Fibroblast of villous mesenchyme (primary cell): Measurements from ENCODE around the gene YWHAE. TPM values are rescaled to one million over a fixed set of nuclear protein-coding genes. Genes with fewer than 3 reads are reported as not detected.
"Not testable (repeated sequence)": the region's sequence is repeated elsewhere in the genome, so short reads cannot be mapped to it uniquely, and the experiment has no call there.

Source experiments
- DNase-seq: peaks from one replicate; pipeline ENCODE4 v3.0.0-alpha.2; 2010; ENCODE audit warnings: low read depth
- H3K4me3 ChIP-seq: 2 replicates; pipeline ENCODE4 v1.5.1; 2011; ENCODE audit warnings: low read depth, mild to moderate bottlenecking, low read length
- total RNA-seq: library from RNA; depleted of rRNA; stranded (reverse); fragments of >200 nt; gene quantifications from 2 replicates; pipeline ENCODE4 v1.2.3, GENCODE V29; 2012
- TF ChIP-seq, protein P1 (sequence below): IDR thresholded peaks from 2 replicates; pipeline ENCODE4 v1.5.1; 2012; ENCODE audit warnings: low read depth, mild to moderate bottlenecking, low read length; ENCODE audit not compliant: insufficient read depth

The YWHAE gene
- total RNA-seq, 1 donor: 562 TPM

DNA sequence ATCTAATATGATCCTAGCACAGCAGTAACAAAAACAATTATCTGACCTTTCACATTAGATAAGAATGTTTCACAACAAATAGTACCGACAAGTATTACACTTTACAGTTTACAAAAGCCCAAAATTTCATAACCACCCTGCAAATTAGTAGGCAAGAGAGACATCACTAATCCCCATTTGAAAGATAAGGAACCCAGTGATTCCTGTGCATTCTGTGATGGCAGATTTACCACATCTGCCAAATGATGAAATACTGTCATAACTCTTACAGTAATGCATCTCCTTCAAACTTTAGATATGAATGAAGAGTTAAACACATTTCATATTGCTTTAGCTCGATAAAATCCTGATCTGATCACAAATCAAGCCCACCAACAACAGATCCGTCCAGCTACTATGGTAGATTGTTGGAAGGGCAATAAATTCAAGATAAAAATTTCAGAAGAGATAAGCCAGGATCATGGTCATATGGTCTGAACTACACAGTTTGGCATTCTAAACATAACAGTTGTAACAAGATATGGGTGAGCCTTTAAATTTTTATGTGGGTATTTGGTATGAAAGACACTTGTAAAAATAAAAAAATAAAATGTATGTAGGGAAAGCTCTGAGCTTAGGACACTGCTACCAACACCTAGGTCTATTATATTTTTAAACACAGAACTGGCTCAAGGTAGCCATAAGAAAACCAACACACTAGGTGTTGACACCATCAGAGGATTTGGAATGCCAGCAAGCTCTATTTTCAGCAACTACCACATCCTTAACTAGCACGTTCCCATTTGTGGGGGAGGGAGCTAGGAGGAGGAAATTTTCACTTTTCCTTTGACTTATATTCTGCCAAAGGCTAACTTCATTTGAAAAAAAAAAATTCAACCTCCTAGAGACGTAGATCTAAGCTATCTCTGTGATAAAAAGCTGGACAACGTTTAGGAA lies 9.3 kb downstream of the YWHAE start:
- H3K4me3 ChIP-seq: peak overlapping the region; percentile 14
- peak; percentile 95 for DNase-seq
- TF ChIP-seq, protein P1, sequence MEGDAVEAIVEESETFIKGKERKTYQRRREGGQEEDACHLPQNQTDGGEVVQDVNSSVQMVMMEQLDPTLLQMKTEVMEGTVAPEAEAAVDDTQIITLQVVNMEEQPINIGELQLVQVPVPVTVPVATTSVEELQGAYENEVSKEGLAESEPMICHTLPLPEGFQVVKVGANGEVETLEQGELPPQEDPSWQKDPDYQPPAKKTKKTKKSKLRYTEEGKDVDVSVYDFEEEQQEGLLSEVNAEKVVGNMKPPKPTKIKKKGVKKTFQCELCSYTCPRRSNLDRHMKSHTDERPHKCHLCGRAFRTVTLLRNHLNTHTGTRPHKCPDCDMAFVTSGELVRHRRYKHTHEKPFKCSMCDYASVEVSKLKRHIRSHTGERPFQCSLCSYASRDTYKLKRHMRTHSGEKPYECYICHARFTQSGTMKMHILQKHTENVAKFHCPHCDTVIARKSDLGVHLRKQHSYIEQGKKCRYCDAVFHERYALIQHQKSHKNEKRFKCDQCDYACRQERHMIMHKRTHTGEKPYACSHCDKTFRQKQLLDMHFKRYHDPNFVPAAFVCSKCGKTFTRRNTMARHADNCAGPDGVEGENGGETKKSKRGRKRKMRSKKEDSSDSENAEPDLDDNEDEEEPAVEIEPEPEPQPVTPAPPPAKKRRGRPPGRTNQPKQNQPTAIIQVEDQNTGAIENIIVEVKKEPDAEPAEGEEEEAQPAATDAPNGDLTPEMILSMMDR: no peak

DNA sequence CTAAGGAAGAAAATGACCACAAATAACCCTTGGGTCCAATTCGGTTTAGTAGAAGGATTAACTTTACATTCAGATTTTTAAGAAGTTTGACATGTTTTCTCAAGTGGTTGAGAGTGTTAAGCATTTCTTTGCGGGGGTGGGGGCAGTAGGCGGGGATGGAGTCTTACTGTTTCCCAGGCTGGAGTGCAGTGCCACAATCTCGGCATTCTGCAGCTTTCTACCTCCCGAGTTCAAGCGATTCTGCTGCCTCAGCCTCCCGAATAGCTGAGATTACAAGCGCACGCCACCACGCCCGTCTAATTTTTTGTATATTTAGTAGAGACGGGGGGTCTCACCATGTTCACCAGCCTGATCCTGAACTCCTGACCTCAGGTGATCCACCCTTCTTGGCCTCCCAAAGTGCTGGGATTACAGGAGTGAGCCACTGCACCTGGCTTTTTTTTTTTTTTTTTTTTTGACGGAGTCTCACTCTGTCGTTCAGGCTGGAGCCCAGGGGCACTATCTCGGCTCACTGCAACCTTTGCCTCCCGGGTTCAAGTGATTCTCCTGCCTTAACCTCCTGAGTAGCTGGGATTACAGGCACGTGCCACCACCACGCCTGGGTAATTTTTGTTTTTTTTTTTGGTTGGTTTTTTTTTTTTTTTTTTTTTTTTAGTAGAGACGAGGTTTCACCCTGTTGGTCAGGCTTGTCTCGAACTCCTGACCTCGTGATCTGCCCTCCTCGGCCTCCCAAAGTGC lies 12.4 kb downstream of the YWHAE start:
- not testable (repeated sequence) for DNase-seq, H3K4me3 ChIP-seq

DNA sequence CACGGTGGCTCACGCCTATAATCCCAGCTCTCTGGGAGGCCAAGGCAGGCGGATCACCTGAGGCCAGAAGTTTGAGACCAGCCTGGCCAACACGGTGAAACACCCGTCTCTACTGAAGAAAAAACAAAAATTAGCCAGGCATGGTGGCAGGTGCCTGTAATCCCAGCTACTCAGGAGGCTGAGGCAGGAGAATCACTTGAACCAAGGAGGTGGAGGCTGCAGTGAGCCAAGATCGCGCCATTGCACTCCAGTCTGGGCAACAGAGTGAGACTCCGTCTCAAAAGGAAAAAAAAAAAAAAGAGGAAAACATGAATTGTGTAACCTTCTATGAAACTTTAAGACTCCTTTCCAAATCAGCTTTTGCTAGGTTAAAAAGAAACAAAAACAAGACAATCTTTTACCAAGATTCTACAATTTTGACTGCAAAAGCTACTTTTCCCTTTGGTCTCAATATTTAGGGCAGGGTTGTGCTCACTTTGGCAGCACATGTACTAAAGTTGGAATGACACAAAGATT lies 13.3 kb downstream of the YWHAE start:
- DNase-seq, H3K4me3 ChIP-seq: not testable (repeated sequence)

DNA sequence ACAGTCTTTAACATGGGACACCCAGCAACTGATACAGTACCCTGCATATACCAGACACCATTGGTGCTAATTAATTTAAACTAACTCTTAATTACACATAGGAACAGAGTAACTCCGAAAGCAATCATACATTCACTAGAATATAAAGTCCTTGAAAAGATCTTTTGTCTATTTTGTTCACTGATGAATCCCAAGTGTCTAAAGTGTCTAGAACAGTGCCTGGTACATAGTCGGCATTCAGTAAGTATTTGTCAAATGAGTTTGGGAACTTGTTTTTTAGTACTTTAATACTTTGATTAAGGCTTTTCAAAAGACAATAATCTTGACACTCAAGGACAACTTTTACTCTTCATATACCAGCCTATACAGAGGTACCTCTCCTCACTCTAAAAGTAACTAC lies 13.8 kb downstream of the YWHAE start:
- no peak for DNase-seq
- no peak overlapping the region for H3K4me3 ChIP-seq
- TF ChIP-seq, protein P1: no peak

DNA sequence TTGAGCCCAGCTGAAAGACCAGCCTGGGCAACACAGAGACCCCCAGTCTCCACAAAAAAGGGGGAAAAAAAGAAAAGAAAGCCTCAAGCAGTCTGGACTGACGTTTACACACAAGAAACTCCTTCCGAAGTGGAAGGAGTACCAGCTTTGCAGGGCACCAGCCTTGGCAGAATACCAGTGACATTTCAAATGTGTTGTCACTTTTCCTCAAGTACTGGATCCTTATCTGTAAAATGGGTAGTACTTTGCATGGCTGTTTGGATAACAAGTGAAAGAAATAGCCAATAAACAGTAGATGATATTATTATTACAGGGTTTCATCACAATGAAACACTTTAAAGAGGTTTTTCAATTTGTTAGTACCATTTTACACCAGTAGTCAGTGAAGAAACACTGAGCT lies 14.2 kb downstream of the YWHAE start:
- DNase-seq: no peak
- H3K4me3 ChIP-seq: no peak overlapping the region

DNA sequence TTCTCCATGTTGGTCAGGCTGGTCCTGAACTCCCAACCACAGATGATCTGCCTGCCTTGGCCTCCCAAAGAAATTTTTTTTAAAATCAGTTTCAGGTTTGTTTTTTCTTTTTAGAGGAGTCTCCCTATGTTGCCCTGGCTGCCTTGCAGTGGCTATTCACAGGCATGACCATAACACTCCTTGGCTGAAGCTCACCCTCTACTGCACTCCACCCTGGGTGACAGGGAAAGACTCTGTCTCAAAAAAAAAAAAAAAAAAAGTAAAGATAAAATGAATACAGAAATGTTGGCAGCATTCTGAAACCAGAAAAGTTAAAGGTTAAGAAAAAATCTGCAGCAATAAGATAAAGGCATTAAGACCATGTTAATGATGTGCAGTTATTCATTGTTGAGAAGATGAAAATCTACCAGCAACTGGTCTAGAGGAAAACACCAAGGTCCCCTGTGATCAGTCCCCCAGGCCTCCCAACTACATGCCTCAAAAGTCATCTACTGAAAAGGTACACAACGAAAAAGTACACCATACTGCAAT lies 15.1 kb downstream of the YWHAE start:
- no peak overlapping the region for H3K4me3 ChIP-seq
- TF ChIP-seq, protein P1: no peak
- no peak for DNase-seq

More for the DNA sequence above, 14.2 kb downstream of the YWHAE start:
- TF ChIP-seq, protein P1: no peak

DNA sequence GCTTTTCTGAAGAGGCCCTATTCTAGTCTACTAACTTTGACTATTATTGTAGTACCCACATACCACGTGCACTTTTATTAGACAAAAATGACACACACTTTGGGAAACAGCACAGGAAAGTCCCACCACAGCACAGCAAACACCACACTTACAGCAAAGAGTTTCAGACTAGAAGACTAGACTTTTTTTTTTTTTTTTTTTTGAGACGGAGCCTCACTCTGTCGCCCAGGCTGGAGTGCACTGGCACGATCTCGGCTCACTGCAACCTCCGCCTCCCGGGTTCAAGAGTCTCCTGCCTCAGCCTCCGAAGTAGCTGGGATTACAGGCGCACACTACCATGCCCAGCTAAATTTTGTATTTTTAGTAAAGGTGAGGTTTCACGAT lies 20.1 kb downstream of the YWHAE start:
- TF ChIP-seq, protein P1: no peak
- no peak for DNase-seq
- no peak overlapping the region for H3K4me3 ChIP-seq
